ENCODE measurements around the gene CNIH3. TPM values are rescaled to one million over a fixed set of nuclear protein-coding genes. Genes with fewer than 3 reads are reported as not detected.

CNIH3 gene
- total RNA-seq, 1 donor from 2014 or later = 0.53 TPM

DNA sequence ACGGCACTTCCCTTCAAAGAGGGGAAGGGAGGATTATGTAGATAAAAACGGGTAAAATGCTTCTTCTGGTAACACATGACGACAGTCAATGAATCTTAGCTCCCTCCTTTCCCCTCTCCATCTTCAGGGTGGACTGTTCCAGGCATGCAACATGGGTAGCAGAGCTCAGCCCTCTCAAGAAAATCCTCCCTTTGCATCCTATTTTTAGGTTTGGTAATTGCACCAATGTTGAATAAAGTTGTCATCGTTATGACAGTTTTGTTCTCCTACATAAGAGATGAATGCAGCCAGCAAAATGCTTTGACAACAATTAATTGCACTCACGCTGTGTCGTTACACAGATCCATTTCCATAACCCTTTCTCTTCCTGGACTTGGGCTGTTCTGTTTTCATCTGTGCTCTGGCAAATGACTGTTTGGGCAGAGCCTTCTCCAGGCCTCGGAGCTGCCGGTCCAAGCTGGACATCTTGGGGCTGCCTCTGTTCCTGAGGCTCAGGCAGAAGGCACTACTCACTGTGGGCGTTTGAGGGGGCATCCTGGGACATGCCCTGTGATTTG lies 127.6 kb downstream of the CNIH3 start:
- no peak for DNase-seq (ENCODE audit: low read depth)

GRCh38 chr1:224744521-224744920 lies 128.4 kb downstream of the CNIH3 start:
- no peak for FAIRE-seq
- DNase-seq (ENCODE audit: low read depth) = no peak
- TF ChIP-seq CTCF (IDR thresholded peaks at IDR 0.05; ENCODE audit: insufficient read depth, low read length, severe bottlenecking) = no peak
- H3K4me3 ChIP-seq (ENCODE audit: low read depth, low read length) = no peak overlapping the region
- H3K36me3 ChIP-seq (ENCODE audit: control insufficient read depth, insufficient read depth, low read length) = no peaks in the 10 kb centered on the region
- H3K27me3 ChIP-seq (ENCODE audit: control insufficient read depth, insufficient read depth, low read length) = no peaks in the 10 kb centered on the region

More for the DNA sequence above, 127.6 kb downstream of the CNIH3 start:
- no peak for TF ChIP-seq CTCF (IDR thresholded peaks at IDR 0.05; ENCODE audit: insufficient read depth, low read length, severe bottlenecking)
- no peaks in the 10 kb centered on the region for H3K27me3 ChIP-seq (ENCODE audit: control insufficient read depth, insufficient read depth, low read length)
- FAIRE-seq = peak; percentile 36
- no peaks in the 10 kb centered on the region for H3K36me3 ChIP-seq (ENCODE audit: control insufficient read depth, insufficient read depth, low read length)
- H3K4me3 ChIP-seq (ENCODE audit: low read depth, low read length) = no peak overlapping the region

DNA sequence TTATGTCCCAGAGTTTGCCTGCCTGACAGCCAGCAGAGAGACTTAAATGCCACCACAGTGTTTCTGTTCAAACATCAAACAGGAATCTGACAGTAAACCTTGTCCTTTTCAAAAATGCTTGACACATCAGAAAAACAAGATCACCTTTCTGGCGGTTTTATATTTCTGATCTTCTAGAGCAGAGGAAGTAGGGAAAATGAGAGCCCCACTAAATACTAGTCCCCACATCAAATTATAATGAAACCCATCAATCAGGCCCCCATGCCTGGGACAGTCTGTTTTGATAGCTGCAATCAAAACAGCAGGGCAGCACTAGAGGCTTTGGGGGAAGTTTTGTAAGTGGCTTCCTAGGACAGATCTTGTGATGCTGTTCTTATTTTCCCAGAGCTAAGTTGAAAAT lies 129.3 kb downstream of the CNIH3 start:
- FAIRE-seq = no peak

DNA sequence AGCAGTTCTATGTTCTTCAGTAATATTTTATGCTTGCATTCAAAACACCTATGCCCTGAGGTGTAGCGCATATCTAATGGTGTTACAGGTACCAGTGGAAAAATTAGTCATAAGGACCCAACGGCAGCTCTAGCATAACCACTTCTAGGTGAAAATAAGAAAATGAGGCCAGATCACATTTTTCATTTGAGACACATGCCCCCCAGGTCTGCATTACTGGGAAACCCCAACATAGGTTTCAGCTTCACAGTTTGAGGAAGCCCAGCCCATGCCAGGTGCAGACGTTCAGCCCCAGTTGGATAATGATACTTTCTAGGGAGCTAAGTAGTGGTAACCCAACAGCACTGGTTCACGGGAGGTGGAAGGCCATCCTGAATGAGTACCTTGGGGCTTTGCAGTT lies 129.8 kb downstream of the CNIH3 start:
- DNase-seq (ENCODE audit: low read depth) (no peak), FAIRE-seq (no peak)
- Histone ChIP-seq H3K36me3 (ENCODE audit: control insufficient read depth, insufficient read depth, low read length) (no peaks in the 10 kb centered on the region), H3K4me3 (ENCODE audit: low read depth, low read length) (no peak overlapping the region), H3K27me3 (ENCODE audit: control insufficient read depth, insufficient read depth, low read length) (no peaks in the 10 kb centered on the region)
- no peak for TF ChIP-seq CTCF (IDR thresholded peaks at IDR 0.05; ENCODE audit: insufficient read depth, low read length, severe bottlenecking)

More for the DNA sequence above, 129.3 kb downstream of the CNIH3 start:
- no peaks in the 10 kb centered on the region for H3K27me3 ChIP-seq (ENCODE audit: control insufficient read depth, insufficient read depth, low read length)
- no peak for TF ChIP-seq CTCF (IDR thresholded peaks at IDR 0.05; ENCODE audit: insufficient read depth, low read length, severe bottlenecking)
- no peak for DNase-seq (ENCODE audit: low read depth)
- no peaks in the 10 kb centered on the region for H3K36me3 ChIP-seq (ENCODE audit: control insufficient read depth, insufficient read depth, low read length)
- H3K4me3 ChIP-seq (ENCODE audit: low read depth, low read length) = no peak overlapping the region

DNA sequence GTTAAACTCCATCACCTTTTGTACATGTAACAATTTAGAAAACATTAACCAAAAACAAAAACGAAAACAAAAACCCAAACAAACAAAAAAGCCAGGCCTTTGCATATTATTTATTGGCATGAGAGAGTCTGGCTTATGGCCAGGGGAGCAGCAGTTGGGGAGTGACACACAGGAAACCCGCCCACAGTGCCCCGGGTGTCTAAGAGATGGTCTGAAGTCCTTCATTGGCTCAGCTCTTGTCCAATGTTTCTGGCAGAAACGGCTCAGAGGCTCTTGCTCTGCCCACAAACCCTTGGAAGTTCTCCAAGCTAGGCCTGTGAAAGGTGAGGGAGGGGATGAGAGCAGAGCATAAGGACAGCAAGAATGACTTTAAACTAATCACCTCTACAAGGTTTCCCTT lies 131.5 kb downstream of the CNIH3 start:
- DNase-seq (ENCODE audit: low read depth) (peak; percentile 49), FAIRE-seq (no peak)
- H3K36me3 ChIP-seq (ENCODE audit: control insufficient read depth, insufficient read depth, low read length) = no peaks in the 10 kb centered on the region
- H3K27me3 ChIP-seq (ENCODE audit: control insufficient read depth, insufficient read depth, low read length) = no peaks in the 10 kb centered on the region
- no peak overlapping the region for H3K4me3 ChIP-seq (ENCODE audit: low read depth, low read length)
- TF ChIP-seq CTCF (IDR thresholded peaks at IDR 0.05; ENCODE audit: insufficient read depth, low read length, severe bottlenecking) = no peak

DNA sequence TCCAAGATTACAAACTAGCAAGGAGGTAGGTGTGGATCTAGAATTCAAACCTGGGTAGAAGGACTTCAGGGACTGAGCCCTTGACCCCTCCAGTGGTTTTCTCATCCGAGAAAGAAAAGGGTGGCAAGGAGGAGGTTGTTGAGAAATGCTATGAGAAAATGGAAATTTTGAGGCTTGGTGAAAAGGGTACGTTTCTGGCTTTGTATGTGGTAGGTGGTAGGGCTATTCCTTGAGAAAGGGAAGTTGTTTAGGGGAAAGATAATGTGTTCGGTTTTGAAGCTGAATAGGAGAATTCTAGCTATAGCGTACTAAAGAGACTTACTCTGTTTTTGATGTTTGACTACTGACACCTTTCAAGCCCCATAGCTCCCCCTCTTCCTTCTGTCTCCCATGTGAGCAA lies 133.8 kb downstream of the CNIH3 start:
- Histone ChIP-seq H3K36me3 (ENCODE audit: control insufficient read depth, insufficient read depth, low read length) (no peaks in the 10 kb centered on the region), H3K27me3 (ENCODE audit: control insufficient read depth, insufficient read depth, low read length) (no peaks in the 10 kb centered on the region), H3K4me3 (ENCODE audit: low read depth, low read length) (no peak overlapping the region)
- no peak for DNase-seq (ENCODE audit: low read depth)
- no peak for FAIRE-seq
- TF ChIP-seq CTCF (IDR thresholded peaks at IDR 0.05; ENCODE audit: insufficient read depth, low read length, severe bottlenecking) = no peak
